ENCODE results near the gene LRRC18.

Gene LRRC18

DNA sequence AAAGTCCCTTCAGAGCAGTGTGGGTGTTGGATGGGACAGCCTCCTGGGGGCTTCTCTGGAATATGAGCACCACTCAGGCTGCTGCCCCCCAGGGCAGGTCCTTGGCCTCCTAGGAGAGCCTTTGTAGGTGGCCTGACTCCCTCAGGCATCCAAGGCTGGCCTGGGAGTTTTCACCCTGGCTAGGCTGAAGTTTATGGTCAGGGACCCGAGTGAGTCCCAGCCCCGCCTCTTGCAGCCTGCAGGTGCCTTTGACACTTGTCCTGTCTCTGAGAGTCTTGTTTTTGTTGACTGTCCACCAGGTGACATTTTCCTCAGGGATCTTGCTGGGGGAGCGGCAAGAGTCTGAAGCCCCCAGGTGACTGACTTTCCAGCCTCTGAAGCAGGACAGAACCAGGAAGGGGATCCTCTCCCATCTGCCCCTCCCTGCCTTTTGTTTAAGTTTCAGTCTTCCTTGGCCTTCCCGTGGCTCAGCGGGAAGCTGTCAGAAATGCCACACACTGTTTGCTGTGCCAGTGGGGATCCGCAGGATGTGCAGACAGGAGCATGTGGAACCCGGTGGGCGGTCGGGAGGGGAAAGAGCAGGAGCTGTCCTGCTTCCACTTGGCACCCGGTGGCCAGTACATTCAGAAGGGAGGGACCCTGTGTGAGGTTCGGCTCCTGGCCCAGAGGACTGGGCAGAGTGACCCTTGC is 59.5 kb downstream of the LRRC18 start:
- no peak for DNase-seq (ENCODE audit: low read depth)

DNA sequence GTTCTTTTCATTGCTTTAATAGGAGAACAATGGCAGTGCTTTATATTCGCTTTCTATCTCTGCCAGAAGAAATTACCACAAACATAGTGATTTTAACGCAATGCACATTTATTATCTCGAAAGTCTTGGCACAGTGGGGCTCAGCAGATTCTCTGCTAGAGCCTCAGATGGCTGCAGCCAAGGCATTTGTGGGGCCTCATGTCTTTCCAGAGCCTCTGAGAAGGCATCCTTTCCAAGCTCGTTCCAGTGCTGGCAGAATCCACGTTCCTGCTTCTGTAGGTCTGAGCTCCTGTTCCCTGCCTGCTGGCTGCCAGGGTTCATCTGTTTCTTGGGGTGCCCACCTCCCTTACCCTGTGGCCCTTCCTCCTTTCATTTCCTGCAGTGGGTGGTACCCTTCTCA is 60.2 kb downstream of the LRRC18 start:
- no peak for DNase-seq (ENCODE audit: low read depth)

DNA sequence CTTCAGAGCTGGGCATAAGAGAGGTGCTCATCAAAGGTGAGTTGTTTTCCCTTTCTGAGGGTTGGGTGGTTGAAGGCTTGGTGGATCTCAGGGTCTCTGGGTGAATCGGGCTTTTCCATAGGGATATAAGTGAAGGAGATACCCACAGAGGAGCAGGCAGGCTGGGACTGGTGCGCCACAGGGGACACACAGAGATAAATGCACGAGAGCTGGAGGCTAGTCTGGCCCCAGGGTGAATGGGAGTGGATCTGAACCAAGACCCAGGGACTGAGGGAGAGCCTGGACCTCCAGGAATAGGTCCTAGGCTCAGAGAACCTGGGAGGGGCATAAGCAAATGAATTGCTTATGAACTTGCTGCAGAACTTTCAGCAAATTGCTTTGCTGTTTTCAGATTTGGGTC is 61.5 kb downstream of the LRRC18 start:
- DNase-seq (ENCODE audit: low read depth): no peak

DNA sequence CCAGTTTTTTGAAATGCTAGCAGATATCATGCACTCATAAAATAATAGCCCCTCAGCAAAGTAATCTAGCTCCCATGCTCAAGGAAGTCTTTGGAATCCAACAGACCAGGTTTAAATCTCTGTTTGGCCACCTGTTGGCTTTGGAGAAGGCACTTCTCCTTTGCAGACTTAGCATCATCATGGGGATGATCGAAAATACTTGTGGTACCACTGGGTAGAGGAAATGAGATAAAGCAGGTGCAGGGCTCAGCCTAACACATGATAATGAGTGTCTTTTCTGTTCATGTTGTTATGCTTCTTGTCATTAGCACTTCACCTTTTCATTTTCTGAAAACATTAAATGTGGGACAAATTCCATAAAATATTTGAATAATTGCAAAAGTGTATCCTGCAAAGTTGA is 67.4 kb downstream of the LRRC18 start:
- no peak for DNase-seq (ENCODE audit: low read depth)
